Nephron progenitor cell (in vitro differentiated cells): ENCODE data around the gene CYP24A1.

Experiments used
- DNase-seq: peaks from one replicate; pipeline ENCODE4 v3.0.0; 2021
- H3K27ac Mint-ChIP-seq: 2 replicates; pipeline ENCODE4 v1.8.0; 2021; ENCODE audit warnings: mild to moderate bottlenecking, moderate library complexity, mixed read lengths
- H3K27me3 Mint-ChIP-seq: 2 replicates; pipeline ENCODE4 v1.8.0; 2021; ENCODE audit warnings: mild to moderate bottlenecking, low read depth, mixed read lengths; ENCODE audit not compliant: poor library complexity
- H3K36me3 Mint-ChIP-seq: 2 replicates; pipeline ENCODE4 v1.8.0; 2021; ENCODE audit warnings: low read depth, mixed read lengths
- H3K4me1 Mint-ChIP-seq: 2 replicates; pipeline ENCODE4 v1.8.0; 2021; ENCODE audit warnings: mixed read lengths
- H3K4me3 Mint-ChIP-seq: 2 replicates; pipeline ENCODE4 v1.8.0; 2021; ENCODE audit warnings: mild to moderate bottlenecking, moderate library complexity, mixed read lengths
- H3K9me3 Mint-ChIP-seq: 2 replicates; pipeline ENCODE4 v1.8.0; 2021; ENCODE audit warnings: mild to moderate bottlenecking, moderate library complexity, mixed read lengths
- CTCF ChIP-seq: fragments of 200-600 bp; sonication (generic); IDR thresholded peaks from 2 replicates; pipeline ENCODE4 v1.5.0; 2021; ENCODE audit warnings: antibody characterized with exemption

Gene CYP24A1

GRCh38 chr20:54104781-54105180 lies 69.0 kb downstream of the CYP24A1 start:
- Mint-ChIP-seq H3K36me3 (peaks cover 6% of the 10 kb centered on the region), H3K4me3 (no peak overlapping the region), H3K4me1 (peaks cover 6% of the 10 kb centered on the region), H3K27ac (no peak overlapping the region), H3K27me3 (peaks cover 7% of the 10 kb centered on the region), H3K9me3 (peaks cover 7% of the 10 kb centered on the region)
- no peak for TF ChIP-seq CTCF
- DNase-seq = no peak

GRCh38 chr20:54103762-54104600 lies 69.8 kb downstream of the CYP24A1 start:
- no peak for DNase-seq
- peak; percentile 11 for TF ChIP-seq CTCF
- no peak overlapping the region for H3K4me3 Mint-ChIP-seq
- H3K36me3 Mint-ChIP-seq = peaks cover 6% of the 10 kb centered on the region
- peaks cover 7% of the 10 kb centered on the region for H3K27me3 Mint-ChIP-seq
- H3K27ac Mint-ChIP-seq = no peak overlapping the region
- peaks cover 6% of the 10 kb centered on the region for H3K4me1 Mint-ChIP-seq
- peaks cover 7% of the 10 kb centered on the region for H3K9me3 Mint-ChIP-seq
